ENCODE measurements around the gene IGF1R. TPM values are rescaled to one million over a fixed set of nuclear protein-coding genes. Genes with fewer than 3 reads are reported as not detected.

Gene IGF1R
- total and polyA plus RNA-seq, 2 of the 8 experiments (the other 6 are each of a cell fraction or from before 2014, with no cell fraction given), result 32.9 to 109 TPM

DNA sequence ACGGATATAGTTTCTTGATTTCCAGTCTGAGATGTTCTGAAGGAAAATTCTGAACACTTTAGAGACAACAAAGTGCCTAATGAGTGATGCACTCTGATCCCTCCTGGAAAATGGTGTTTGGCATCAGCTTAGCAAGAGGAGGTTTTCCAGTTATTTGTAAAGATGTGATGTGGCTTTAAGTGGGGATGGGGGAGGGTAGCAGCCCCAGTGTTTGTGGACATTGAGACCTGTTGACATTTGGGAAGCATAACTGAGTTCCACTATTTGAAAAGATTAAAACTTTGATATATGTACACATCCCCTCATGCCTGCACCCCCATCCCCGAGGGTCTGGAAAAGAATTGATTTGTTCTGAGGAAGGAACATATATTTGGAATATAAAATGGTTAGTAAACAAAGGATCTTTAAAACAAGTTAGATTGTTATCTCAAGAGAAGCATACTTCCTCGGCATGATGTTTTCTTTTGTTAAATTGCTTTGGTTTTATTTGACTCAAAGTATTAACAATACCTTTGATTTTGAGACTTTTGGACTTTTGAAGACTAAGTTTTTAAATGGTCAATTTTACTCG, 6.5 kb downstream of the IGF1R start:
- H4K8ac ChIP-seq (ENCODE audit: extremely low read depth, insufficient read depth, low read length), result no peak overlapping the region
- H3K4me2 ChIP-seq (ENCODE audit: insufficient read depth in 1 of 2, low read depth in 2 of 2, low read length in 2 of 2), result no peak overlapping the region
- H4K5ac ChIP-seq (ENCODE audit: insufficient read length, low read depth, low read length), result no peak overlapping the region
- no peak overlapping the region for H3K9ac ChIP-seq (replicated peaks in 1 of 4; ENCODE audit: extremely low read depth in 1 of 4, low read depth in 3 of 4, low read length in 3 of 4)
- no peak overlapping the region for H2BK20ac ChIP-seq (ENCODE audit: low read length)
- no peak for DNase-seq (ENCODE audit: low read depth in 1 of 2, low spot score in 2 of 2)
- no peak for FAIRE-seq
- H3K27me3 ChIP-seq (replicated peaks in 1 of 4; ENCODE audit: control insufficient read depth in 3 of 4, extremely low read depth in 1 of 4, insufficient read depth in 3 of 4, low read length in 3 of 4), result no peaks in the 10 kb centered on the region
- peaks cover 26 to 37% of the 10 kb centered on the region in 2 experiments for H4K20me1 ChIP-seq (replicated peaks in 1 of 2; ENCODE audit: control insufficient read depth in 1 of 2, insufficient read depth in 2 of 2, low read length in 2 of 2)
- H2AFZ ChIP-seq (ENCODE audit: low read length), result no peak overlapping the region
- no peak overlapping the region for H3K4me3 ChIP-seq (ENCODE audit: extremely low read depth in 1 of 4, insufficient read depth in 2 of 4, low read depth in 3 of 4, low read length in 4 of 4)
- H2BK12ac ChIP-seq (ENCODE audit: low read depth, low read length), result no peak overlapping the region
- H3K23me2 ChIP-seq (ENCODE audit: low read depth, low read length), result peaks cover 13% of the 10 kb centered on the region
- no peak overlapping the region for H3K27ac ChIP-seq (ENCODE audit: low read depth, low read length)
- WGBS, 2 experiments (ENCODE audit: extremely low coverage in 1 of 2, insufficient coverage in 1 of 2, insufficient read length in 1 of 2, insufficient replicate concordance in 2 of 2, low coverage in 1 of 2, low lambda C conversion rate in 2 of 2, missing lambda C conversion rate in 1 of 2), result 86% methylated on average over 4 of the region's 4 CpGs; no CpG with 5 or more reads in 1 of the 2 experiments
- H4K91ac ChIP-seq (replicated peaks; ENCODE audit: insufficient read length, low read length), result no peak overlapping the region
- H2BK120ac ChIP-seq (replicated peaks; ENCODE audit: low read depth, low read length), result no peak overlapping the region
- no peak overlapping the region for H2BK5ac ChIP-seq (ENCODE audit: low read depth, low read length)
- H3K18ac ChIP-seq (ENCODE audit: extremely low read depth, low read length), result no peak overlapping the region
- H3K14ac ChIP-seq (ENCODE audit: insufficient read length), result no peak overlapping the region
- no peaks in the 10 kb centered on the region for H3K36me3 ChIP-seq (ENCODE audit: control insufficient read depth in 2 of 4, insufficient read depth in 4 of 4, low read length in 3 of 4)
- H3K56ac ChIP-seq (replicated peaks; ENCODE audit: insufficient read length, low read depth, low read length), result no peak overlapping the region
- no peak overlapping the region for H3K4ac ChIP-seq (replicated peaks; ENCODE audit: insufficient read length, low read depth, low read length)
- no peak overlapping the region for H2BK15ac ChIP-seq (ENCODE audit: low read length)
- no peaks in the 10 kb centered on the region for H3K9me3 ChIP-seq (ENCODE audit: insufficient read depth in 2 of 2, low read depth in 1 of 2, low read length in 1 of 2)
- peaks cover 4% of the 10 kb centered on the region for H3K79me1 ChIP-seq (ENCODE audit: low read depth, low read length)
- H2AK5ac ChIP-seq (ENCODE audit: low read depth, low read length), result no peak overlapping the region
- ChIA-PET POLR2A (ENCODE audit: partially characterized antibody) (interaction anchor here (0.6 to 1.0 kb wide), 2 partner anchors 46 to 212 kb away, joined by 3 read pairs; no protein-coding TSS in a partner anchor), CTCF (ENCODE audit: partially characterized antibody) (interaction anchor here (0.6 to 11.6 kb wide), 5 partner anchors 13 to 134 kb away, joined by 3 to 124 read pairs (median 4); no protein-coding TSS in a partner anchor)
- H3K23ac ChIP-seq (ENCODE audit: insufficient read length), result no peak overlapping the region
- H3K79me2 ChIP-seq (ENCODE audit: control insufficient read depth in 1 of 2, insufficient read depth in 2 of 2, low read length in 2 of 2), result peaks cover 54 to 100% of the 10 kb centered on the region in 2 experiments
- H3K4me1 ChIP-seq (replicated peaks in 1 of 4; ENCODE audit: control insufficient read depth in 3 of 4, insufficient read depth in 4 of 4, low read length in 3 of 4), result peaks cover 1 to 15% (median 13%) of the 10 kb centered on the region in 4 experiments; a peak in 6 of 7 replicates
